ENCODE data around the gene SARNP.

Gene SARNP

DNA sequence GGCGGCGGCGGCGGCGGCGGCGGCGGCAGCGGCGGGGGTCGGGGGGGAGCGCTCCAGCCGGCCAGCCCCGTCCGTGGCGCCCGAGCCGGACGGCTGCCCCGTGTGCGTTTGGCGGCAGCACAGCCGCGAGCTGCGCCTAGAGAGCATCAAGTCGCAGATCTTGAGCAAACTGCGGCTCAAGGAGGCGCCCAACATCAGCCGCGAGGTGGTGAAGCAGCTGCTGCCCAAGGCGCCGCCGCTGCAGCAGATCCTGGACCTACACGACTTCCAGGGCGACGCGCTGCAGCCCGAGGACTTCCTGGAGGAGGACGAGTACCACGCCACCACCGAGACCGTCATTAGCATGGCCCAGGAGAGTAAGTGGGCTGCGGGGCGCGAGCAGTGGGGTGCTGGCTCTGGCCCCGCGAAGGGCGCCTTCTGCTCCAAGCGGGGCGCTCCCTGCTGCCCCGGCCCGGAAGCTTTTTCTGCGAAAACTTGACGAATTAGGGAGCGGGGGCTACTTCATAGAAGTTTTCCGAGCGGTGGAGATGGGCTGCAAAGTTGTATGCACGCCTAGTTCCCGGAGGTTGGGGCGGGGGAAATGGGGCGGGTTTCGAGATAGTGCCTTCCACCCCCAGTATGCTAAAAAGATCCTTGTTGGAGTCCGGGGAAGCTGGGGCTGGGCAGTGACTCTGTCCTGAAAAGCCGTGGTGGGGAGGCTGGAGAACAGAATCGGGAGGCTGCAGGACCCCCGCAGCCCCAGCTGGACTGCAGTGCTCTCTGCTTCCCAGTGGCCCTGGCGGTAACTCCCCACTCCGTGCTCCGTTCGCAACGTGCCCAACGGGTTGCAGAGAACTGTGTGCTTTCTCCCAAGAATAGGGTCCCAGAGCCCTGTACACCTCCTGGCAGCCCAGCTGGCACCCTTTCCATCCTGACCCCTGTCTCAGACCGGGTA lies 73.9 kb downstream of the SARNP start:
- DNase-seq (ENCODE audit: extremely low read depth in 1 of 2, low read depth in 1 of 2) = no peak

DNA sequence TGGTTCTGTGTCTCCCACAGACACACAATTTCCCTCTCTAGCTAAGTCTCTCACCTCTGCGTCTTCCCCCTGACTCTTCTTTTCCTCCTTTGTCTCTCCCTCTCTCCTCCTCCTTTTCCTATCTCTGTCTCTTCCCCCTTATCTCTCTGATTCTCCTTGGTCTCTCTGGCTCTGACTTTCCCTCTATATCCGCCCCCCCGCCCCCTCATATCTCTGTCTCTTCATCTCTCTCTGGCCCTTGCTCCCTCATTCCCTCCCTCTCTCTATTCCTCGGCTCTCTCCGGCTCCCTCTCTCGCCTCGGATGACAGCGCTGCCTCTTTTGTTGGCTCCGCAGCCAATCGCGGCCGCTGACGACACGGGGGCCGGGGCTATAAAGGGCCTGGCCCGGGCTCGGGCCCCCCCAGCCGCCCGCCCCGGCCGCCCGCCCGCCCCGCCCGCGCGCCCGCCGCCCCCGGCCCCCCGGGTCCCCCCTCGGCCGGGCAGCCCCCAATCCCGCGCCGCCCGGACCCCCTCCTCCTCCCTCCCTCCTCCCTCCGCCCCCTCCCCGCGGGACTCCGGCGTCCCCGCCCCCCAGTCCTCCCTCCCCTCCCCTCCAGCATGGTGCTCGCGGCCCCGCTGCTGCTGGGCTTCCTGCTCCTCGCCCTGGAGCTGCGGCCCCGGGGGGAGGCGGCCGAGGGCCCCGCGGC lies 74.7 kb downstream of the SARNP start, which contains the start of gene GDF11:
GDF11 (plus strand) TSS at position 404 of the 687 bp plus-strand sequence; CDS start at position 599, 195 bp downstream.
- peak; percentile 43 to 60 for DNase-seq (ENCODE audit: extremely low read depth in 1 of 2, low read depth in 1 of 2)

DNA sequence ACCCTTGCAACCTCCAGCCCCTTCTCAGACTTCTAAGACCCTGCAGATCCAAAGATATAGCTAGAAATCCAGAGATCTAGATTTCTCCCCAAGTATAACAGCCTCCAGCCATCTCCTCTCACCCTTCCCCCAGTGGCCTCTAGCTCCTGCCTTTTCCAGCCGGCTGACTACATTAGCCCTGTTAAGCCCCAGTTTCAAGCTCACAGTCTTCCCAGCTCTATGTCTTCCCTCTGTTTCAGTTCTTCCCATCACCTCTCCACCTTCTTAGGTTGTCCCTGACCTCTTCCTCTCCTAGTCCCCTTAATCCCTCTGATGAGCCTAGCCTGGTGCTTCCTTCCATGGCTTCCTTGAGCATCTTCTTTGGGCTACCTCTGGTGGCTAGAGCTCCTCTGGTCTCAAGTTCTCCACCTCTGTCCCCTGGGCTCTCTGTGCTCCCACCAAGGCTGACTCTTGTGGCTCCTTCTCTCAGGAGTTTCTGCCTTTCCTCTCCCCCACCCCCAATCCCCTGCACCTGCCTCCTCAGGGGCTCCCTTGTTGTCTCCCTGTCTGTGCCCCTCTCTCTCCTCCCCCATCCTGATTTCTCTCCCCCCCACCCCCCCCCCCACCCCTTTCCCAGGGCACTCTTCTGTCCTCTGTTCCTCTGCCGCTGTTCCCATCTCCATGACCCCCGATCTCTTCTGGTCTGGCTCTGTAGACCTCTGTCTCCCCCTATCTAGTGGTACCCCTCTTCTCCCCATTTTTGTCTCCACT lies 75.4 kb downstream of the SARNP start:
- DNase-seq (ENCODE audit: extremely low read depth in 1 of 2, low read depth in 1 of 2) = no peak

DNA sequence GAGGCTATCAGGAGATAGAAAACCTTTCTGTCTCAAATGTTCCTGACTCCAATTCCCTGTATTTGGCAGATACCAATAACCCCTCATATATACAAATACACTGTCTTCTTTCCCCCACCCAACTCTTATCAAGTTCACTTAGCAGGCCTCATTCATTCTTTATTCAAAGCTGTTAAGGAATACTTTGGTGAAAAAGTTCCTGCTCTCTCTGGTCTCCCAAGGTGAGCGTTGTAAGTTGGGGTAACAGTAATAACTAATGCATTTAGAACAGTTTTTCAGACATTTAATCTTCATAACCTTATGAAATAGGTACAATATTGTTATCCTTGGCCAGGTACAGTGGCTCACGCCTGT lies 78.5 kb downstream of the SARNP start:
- no peak for DNase-seq (ENCODE audit: extremely low read depth in 1 of 2, low read depth in 1 of 2)

DNA sequence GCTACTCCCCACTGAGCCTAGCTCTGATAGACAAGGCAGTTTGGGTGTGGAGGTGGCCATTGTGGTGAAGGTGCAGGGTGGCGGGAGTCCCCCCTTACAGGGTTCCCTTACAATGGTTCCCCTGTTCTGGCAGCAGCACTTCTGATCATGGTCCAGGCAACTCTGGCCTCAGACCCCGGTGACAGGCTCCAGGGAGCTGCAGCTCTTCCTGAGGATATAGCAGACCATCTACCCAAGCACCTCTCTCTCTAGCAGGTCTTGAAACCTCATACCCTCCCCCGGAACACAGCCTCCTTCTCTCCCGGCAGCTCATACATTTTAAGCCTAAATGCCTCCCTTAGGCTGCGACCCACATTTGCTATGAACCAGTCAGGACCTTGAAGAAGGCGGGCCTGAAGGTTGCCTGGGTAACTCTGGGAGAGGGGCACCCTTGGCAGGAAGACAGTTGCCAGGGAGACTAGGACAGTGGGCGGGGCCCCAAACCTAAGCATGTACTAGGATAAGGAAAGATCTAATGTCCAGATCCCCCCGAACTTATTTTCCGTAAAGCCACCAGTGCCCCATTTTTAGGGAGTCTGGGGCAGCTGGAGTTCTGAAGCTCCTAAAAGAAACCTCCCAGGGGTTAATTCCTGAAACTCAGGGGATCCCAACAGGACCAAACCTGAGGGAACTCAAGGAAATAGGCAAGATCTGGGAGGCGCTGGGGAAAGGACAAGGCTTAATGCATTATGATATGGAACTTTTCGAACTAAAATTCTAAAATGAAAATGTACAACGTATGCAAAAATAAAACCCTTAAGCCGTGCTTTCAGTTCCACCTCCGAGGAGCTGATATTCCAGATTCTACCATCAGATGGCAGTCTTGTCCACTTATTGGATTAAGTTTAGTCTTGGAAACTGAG lies 79.2 kb downstream of the SARNP start:
- peak; percentile 53 to 86 for DNase-seq (ENCODE audit: extremely low read depth in 1 of 2, low read depth in 1 of 2)

DNA sequence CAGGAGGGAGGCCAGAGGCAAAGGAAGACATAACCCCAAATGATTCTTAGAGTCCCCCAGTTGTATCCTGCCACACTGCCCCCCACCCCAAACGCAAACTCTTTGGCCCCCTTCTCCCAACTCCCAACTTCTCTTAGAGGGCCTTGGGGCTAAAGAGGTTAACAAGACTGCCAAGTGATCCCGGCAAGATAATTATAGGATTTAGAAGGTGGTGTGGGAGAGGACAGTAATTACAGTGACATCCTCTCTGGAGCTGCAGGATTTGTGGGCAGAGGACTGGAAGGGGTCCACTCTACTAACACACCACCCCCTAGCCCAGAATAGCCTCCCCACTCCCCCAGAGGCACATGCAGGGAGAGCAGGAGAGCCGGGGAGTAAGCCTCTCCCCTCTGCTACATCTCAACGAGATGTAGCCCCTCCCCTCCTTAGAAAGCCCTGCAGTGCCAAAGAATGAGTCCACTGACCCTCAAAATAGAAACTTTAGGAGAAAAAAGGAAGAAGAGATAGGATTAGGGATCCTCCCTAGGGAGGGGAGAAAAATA lies 79.9 kb downstream of the SARNP start:
- no peak for DNase-seq (ENCODE audit: extremely low read depth in 1 of 2, low read depth in 1 of 2)

DNA sequence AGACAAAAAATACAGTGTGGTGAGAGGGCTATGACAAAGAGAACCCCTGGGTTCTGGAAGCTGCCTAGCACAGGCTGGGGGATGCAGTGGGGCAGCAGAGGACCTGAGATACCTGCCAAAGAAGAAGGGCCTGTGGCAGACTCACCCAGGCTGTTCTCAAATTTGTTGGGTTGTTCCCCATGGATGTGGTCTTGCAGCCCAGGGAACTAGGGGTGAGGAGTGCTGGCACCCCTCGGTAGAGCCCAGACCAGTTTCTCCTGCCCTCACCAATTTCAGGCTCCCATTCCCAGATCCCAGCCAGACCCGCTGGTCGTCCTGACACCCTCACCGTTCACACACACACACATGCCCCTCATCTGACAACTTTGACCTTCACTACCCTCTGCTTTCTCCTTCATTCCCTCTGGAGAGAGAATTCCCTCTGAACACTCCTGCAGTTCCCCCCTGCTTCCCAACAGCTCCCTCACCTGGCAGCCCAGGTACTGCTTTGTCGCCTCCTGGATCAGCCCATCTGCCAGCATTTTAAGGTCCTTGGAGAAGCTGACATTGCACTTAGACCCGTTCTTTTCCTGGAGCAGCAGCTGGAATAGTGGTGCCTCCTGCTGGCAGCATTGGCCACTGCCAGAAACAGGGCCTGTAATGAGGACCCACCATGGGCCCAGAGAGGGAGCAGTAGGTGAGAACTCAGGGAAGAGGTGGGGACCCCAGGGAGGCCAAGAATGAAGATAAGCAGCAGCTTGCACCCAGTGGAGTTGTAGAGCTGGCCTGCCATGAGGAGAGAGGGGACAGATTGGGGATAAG lies 80.5 kb downstream of the SARNP start:
- DNase-seq (ENCODE audit: extremely low read depth in 1 of 2, low read depth in 1 of 2) = peak; percentile 24 to 46

DNA sequence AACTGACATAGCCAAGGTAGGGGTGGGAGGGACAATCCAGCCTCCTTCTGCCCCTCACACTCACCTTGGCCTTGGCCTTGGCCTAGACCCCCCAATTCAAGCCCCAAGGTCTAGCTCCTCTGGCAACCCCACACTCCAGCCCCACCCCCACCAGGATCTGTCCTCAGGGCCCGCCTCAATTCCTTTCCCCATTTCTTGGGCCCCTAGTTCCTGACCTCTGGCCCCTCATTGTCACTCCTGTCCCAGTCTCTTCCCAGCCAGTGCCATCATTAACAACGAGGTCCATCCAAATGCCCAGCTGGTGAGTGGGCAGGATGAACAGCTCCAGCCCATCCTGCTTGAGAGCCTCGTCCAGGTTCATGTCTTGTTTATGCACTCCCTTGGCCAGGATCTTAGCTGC lies 81.4 kb downstream of the SARNP start:
- DNase-seq (ENCODE audit: extremely low read depth in 1 of 2, low read depth in 1 of 2) = no peak

DNA sequence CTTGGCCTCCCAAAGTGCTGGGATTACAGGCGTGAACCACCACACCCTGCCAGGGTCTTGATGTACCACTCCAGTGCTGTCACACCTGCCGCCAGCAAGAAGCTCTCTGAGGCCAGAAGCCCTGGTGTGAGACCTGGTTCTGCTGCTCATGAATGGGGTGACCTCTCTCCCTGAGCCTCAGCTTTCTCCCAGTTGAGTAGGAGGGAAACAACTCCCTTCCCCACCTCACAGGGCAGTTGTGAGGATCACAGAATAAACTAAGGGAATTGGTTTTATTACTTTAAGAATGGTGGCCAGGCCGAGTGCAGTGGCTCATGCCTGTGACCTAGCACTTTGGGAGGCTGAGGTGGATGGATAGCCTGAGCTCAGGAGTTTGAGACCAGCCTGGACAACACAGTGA lies 82.9 kb downstream of the SARNP start:
- no peak for DNase-seq (ENCODE audit: extremely low read depth in 1 of 2, low read depth in 1 of 2)

DNA sequence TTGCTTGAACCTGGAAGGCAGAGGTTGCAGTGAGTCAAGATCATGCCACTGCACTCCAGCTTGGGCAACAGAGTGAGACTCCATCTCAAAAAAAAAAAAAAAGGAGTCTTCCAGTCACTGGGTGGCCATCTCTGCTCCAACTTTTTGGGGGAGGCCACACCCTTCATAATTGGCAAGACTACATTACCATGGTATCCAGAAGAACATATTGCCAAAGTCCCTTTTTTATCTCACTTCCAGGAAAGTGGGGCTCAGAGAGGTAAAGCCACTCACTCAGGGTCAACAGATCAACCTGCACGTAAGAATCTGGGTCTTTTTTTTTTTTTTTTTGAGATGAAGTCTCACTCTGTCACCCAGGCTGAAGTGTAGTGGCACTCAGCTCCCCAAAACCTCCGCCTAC lies 83.7 kb downstream of the SARNP start:
- no peak for DNase-seq (ENCODE audit: extremely low read depth in 1 of 2, low read depth in 1 of 2)

DNA sequence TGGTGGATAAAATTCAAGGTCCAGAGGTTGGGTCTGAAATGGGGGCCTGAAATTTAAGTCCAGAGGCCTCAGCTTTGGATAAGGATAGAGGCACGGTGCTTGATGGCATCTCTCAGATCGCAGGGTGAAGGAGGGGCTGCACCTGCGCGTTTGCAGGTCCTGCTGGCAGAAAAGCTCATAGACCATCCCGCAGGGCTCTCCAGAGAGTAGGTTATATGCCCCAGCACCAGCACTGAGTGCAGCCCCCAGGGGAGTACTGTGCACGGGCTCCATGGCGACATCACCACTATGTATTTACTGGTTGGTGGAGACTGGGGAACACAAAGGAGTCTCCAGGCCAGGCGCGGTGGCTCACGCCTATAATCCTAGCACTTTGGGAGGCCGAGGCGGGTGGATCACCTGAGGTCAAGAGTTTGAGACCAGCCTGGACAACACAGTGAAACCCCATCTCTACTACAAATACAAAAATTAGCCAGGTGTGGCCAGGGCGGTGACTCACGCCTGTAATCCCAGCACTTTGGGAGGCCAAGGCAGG lies 84.4 kb downstream of the SARNP start:
- no peak for DNase-seq (ENCODE audit: extremely low read depth in 1 of 2, low read depth in 1 of 2)

DNA sequence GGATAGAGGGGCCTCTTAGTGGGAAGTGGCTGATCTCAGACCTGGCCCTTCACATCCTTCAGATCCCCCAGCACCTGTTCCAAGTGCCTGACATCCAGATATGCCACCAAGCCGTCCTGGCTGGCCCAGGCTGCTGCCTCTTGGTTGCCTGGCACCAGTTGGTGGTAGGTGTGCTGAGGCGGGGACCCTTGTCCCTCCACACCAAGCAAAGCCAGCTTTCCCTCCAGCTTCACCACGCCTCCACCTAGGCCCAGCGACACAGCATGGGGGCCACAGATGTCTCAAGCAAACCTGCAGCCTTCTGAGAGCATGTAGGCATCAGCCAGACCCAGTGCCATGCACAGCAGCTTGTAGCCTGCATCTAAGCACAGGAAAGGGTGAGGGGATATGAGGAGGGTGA lies 85.2 kb downstream of the SARNP start:
- no peak for DNase-seq (ENCODE audit: extremely low read depth in 1 of 2, low read depth in 1 of 2)

DNA sequence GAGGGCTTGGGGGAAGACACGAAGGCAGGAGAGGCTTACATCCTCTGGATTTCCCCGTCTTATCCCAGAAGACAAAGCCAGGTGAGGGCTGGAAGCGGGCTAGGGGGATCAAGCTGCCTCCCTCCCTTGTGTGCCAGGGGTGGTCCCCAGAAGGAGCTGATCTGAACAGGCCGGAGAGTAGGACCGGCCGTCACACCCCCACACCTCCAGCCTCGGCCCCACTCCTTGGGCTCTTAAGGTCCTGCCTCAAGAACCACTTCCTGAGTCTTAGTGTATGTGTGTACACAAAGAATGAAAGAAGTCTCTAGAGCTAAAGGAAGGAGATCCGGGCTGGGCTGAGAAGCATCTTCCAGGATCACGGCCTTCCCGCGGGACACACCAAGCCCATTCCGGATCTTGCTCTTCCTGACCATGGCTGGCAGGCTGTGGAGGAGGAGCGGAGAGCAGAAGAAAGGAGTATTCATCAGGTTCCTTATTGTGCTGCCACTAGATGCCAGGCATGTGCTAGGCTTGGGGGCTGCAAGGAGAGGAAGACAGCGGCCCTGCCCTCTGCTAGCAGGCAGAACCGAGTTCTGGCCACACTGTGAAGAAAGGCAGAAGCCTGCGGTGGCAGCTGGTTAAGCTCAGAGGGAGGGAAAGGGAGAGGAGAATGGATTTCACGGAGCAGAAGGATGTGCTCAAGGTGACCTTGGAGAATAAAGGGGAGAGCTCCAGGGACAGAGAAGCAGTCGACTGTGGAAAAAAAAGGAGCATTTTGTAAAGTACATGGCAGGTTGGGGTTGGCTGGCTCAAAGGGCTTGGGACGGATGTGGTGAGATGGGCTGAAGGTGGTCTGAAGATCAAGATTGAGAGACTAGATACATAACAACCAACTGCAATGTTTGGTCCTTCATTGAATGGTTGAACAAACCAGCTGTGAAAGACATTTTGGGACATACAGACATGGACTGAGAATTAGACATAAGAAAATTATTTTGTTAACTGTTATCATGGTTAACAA lies 87.4 kb downstream of the SARNP start:
- no peak for DNase-seq (ENCODE audit: extremely low read depth in 1 of 2, low read depth in 1 of 2)

DNA sequence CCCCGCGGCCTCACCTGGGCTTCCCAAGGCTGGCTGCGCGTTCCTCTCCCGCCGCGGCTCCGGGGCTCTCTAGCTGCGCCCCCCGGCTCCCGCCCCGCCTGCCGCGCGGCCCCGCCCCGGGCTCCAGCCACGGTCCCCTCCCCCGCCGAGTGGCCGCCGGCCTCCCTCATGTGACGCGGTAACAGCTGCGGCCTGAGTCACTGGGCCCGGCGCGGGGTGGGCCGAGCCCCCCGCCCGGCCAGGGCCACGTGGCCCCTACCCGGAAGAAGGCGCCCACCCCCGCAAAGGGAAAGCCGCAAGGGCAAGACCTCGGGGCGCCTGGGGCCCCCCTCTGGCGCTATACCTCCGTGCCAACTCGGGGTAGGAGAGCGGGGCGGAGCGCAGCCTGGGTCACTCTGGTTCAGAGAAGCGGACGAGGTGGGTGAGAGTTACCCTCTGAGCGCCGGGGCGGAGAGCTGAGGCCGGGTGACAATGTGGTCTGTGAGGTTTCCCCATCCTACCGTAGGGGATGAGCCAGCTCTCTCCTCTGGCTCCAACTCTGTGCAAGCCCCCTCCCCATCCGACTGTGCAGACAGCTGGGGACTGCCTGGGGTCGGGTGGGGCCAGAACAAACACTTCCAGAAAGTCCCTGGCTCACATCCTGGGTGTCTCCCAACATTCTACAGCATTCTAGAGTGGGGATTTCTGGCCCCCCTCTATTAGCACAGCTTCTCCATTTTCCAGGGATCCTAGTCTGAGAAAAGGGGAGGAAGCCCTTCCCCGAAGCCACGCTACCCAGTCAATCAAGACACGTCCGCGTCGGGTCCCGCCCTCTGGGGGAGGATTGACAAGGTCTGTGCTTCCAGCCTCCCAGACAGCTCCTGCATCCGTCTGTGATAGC lies 88.3 kb downstream of the SARNP start, which contains the start of gene CD63:
CD63 (minus strand) TSS at position 71 of the 880 bp plus-strand sequence. CDS start 668 bp downstream, outside the sequence.
- peak; percentile 75 to 82 for DNase-seq (ENCODE audit: extremely low read depth in 1 of 2, low read depth in 1 of 2)

DNA sequence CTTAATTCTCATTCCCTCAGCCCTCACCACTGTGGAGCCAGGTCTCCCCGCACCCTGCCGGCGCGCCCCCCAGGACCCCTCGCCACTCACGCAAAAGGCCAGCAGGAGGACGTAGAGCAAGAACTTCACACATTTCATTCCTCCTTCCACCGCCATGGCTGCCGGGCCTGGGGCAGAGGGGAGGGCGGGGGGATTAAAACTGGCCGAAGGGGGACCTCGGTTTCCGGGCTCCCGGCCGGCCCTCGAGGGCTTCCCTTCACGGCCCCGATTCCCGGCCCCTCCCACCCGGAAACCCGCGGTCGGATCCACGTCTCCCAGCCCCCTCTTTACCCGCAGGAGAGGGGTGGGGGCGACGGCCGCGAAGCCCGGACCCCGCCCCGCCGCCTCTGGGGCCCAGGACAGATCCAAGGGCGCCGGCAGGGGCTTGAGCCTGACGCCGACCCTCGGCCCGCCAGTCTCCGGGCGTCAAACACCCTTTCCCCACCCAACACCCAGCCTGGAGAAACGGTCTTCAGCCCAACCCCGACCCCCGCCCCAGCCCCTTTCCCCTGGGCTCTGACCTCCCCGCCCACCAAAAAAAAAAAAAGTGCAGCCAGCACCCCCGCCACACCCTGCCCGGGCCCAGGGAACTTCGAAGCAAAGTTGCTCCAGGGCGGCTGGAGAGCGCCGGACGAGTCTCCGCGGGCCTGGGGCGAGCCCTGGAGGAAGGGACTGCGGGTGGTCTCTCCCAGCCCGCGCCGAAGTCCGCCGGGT lies 89.2 kb downstream of the SARNP start:
- no peak for DNase-seq (ENCODE audit: extremely low read depth in 1 of 2, low read depth in 1 of 2)

DNA sequence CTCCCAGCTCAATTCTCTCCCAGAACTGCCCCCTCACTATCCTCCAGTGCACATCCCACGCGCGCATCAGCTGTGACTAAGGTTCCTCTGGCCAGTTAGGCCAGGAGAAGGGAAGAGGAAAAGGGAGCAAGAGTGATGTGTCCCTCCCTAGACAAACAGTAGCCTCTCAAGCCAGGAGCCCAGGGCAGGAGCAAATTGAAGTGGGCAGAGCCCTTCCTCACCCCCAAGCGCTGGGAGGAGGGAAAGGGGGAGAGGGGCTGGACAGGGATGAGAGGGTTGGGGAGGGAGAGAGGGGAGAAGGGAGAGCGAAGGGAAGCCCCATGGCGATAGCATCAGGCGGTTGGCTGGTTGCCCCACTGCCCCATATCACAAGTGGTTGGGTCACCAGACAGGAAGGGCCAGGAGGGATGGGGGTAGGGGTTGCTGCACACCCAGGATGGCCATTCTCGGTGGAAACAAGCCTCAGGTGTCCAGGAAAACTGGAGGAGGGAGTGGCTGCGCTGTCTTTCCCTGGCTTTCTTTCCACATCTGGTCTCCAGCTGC lies 89.8 kb downstream of the SARNP start:
- no peak for DNase-seq (ENCODE audit: extremely low read depth in 1 of 2, low read depth in 1 of 2)

Measured in stimulated activated CD8-positive, alpha-beta memory T cell treated with anti-CD3 and anti-CD28 coated beads, Interleukin-7, amount 100 ng/mL, for 48 hours (primary cell).